Panc1 (cell line): ENCODE data around the gene EGFL7. TPM values are rescaled to one million over a fixed set of nuclear protein-coding genes. Genes with fewer than 3 reads are reported as not detected.

Experiments
- ATAC-seq: fragments of 200-7000 bp; cut with Tn5 transposase; 2 replicates; pipeline ENCODE4 v1.9.1; 2020; ENCODE audit warnings: mild to moderate bottlenecking, moderate library complexity
- BruUV-seq: library from RNA; stranded (reverse); fragments of 400-500 nt; replicated peaks from 2 replicates; lab custom pipeline; 2021; lab: Mats Ljungman, UMichigan
- CTCF ChIA-PET: fragments of 300-600 bp; sonication (Branson Sonifier 250); formaldehyde crosslinking; loops from one replicate; lab custom pipeline; 2022; ENCODE audit warnings: antibody characterized with exemption; lab: Charles Lee
- POLR2A ChIA-PET: fragments of 300-600 bp; sonication (Branson Sonifier 250); formaldehyde crosslinking; loops from one replicate; lab custom pipeline; 2022; ENCODE audit warnings: antibody characterized with exemption; lab: Charles Lee
- DNase-seq: peaks from one replicate; pipeline ENCODE4 v3.0.0-alpha.2; 2010; ENCODE audit warnings: low read depth, low spot score
- H3K27ac ChIP-seq: 2 replicates; pipeline ENCODE4 v1.5.1; 2011; ENCODE audit warnings: mild to moderate bottlenecking, low read length, inconsistent platforms
- H3K27me3 ChIP-seq: fragments of 200-500 bp; sonication (Bioruptor generic); 2 replicates; pipeline ENCODE4 v1.6.0; 2014; ENCODE audit warnings: low read length, inconsistent platforms; ENCODE audit not compliant: control insufficient read depth, insufficient read depth
- H3K36me3 ChIP-seq: fragments of 200-500 bp; sonication (Bioruptor generic); 2 replicates; pipeline ENCODE4 v1.5.1; 2014; ENCODE audit warnings: inconsistent platforms, mild to moderate bottlenecking, low read length, moderate library complexity; ENCODE audit not compliant: control insufficient read depth, insufficient read depth
- H3K4me1 ChIP-seq: 2 replicates; pipeline ENCODE4 v1.5.1; 2011; ENCODE audit warnings: inconsistent platforms, mild to moderate bottlenecking, low read length, moderate library complexity; ENCODE audit not compliant: control insufficient read depth, insufficient read depth
- H3K4me3 ChIP-seq, 2 experiments: 2 replicates each; pipeline ENCODE4 v1.5.1; 2011 to 2012; ENCODE audit warnings: low read depth in 2 of 2, low read length in 2 of 2, mild to moderate bottlenecking in 2 of 2, inconsistent platforms in 1 of 2, moderate library complexity in 1 of 2
- H3K9me3 ChIP-seq: fragments of 200-500 bp; sonication (Bioruptor generic); 2 replicates; pipeline ENCODE4 v1.5.1; 2014; ENCODE audit warnings: low read depth, mild to moderate bottlenecking, inconsistent platforms, low read length, moderate library complexity; ENCODE audit not compliant: control insufficient read depth, insufficient read depth
- POLR2AphosphoS5 ChIP-seq: IDR thresholded peaks from 2 replicates; pipeline ENCODE4 v1.6.1; 2012; ENCODE audit warnings: mild to moderate bottlenecking, low read depth, low read length, moderate library complexity
- SIN3A ChIP-seq: IDR thresholded peaks from 2 replicates; pipeline ENCODE4 v1.6.1; 2012; ENCODE audit warnings: low read depth, mild to moderate bottlenecking, low read length, moderate library complexity, borderline replicate concordance; ENCODE audit not compliant: insufficient read depth
- TCF7L2 ChIP-seq: IDR thresholded peaks from 2 replicates; pipeline ENCODE4 v1.6.1; 2011; ENCODE audit warnings: mild to moderate bottlenecking, low read depth, low read length, inconsistent platforms
- in situ Hi-C: cut with HindIII; loops from 2 replicates; pipeline ENCODE4 v1.10.0; 2016; ENCODE audit warnings: low sequenced_read_pairs, low pct_unique_long_range_greater_than_20kb
- intact Hi-C: fragments of 100-400 bp; cut with micrococcal nuclease; formaldehyde crosslinking; loops from one replicate; pipeline ENCODE4 v1.10.0; 2022; ENCODE audit not compliant: unreplicated experiment
- total RNA-seq: library from RNA; stranded (reverse); gene quantifications from one replicate; pipeline ENCODE4 v1.2.1, GENCODE V29; 2021; ENCODE audit not compliant: unreplicated experiment
- TF ChIP-seq, protein P1 (sequence below), 2 experiments: IDR thresholded peaks; 2 replicates each; pipeline ENCODE4 v1.6.1; 2011 to 2012; ENCODE audit warnings: low read depth in 2 of 2, control low read depth in 1 of 2, low read length in 1 of 2, mild to moderate bottlenecking in 1 of 2, moderate library complexity in 1 of 2; ENCODE audit not compliant: insufficient read depth in 1 of 2
- TF ChIP-seq, protein P2 (sequence below): fragments of 450-650 bp; IDR thresholded peaks from 2 replicates; pipeline ENCODE4 v1.5.1; 2017; ENCODE audit warnings: mild to moderate bottlenecking

Gene EGFL7
- total RNA-seq, 1 experiment from 2014 or later = 42.3 TPM

DNA sequence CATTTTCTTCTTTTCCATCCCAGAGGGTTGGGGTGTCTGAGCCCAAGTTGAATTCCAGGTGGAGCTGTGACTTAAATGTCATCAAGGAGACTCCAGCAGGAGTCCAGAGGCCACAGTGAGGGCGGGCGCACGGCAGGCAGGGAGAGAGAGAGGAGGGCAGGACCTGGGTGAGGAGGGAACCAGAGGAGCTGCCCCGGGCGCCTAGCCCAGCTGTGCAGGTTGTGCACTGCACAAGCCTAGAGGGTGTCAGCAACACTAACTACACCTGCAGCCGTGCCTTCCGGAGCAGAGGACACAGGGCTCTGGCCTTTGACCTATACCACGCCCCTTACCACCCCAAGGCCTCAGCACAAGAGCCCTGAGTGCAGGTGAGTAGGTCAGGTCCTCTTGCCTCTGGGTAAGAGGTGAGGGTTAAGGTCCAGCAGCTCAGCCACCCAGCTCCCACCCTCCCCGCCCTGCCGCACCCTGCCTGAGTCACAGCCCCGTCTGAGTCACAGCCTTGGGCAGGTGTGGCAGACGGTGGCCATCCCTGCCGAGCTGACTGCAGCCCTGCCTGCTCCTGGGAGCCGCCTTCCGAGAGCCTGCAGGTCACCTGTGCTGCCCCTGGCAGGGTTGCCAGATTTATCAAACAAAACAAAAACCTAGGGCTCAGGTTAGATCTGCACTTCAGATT is 30.9 kb downstream of the EGFL7 start:
- H3K4me1 ChIP-seq = peaks cover 44% of the 10 kb centered on the region
- ChIA-PET POLR2A (interaction anchor here (0.7 kb wide), 1 partner anchor 277 kb away, joined by 4 read pairs; no protein-coding TSS in a partner anchor), CTCF (interaction anchor here (0.7 kb wide), 1 partner anchor 26 kb away, joined by 3 read pairs; no protein-coding TSS in a partner anchor)
- in situ Hi-C loops (no loop called here), intact Hi-C loops (no loop called here)
- no TSS peak for BruUV-seq
- TF ChIP-seq, protein P1, sequence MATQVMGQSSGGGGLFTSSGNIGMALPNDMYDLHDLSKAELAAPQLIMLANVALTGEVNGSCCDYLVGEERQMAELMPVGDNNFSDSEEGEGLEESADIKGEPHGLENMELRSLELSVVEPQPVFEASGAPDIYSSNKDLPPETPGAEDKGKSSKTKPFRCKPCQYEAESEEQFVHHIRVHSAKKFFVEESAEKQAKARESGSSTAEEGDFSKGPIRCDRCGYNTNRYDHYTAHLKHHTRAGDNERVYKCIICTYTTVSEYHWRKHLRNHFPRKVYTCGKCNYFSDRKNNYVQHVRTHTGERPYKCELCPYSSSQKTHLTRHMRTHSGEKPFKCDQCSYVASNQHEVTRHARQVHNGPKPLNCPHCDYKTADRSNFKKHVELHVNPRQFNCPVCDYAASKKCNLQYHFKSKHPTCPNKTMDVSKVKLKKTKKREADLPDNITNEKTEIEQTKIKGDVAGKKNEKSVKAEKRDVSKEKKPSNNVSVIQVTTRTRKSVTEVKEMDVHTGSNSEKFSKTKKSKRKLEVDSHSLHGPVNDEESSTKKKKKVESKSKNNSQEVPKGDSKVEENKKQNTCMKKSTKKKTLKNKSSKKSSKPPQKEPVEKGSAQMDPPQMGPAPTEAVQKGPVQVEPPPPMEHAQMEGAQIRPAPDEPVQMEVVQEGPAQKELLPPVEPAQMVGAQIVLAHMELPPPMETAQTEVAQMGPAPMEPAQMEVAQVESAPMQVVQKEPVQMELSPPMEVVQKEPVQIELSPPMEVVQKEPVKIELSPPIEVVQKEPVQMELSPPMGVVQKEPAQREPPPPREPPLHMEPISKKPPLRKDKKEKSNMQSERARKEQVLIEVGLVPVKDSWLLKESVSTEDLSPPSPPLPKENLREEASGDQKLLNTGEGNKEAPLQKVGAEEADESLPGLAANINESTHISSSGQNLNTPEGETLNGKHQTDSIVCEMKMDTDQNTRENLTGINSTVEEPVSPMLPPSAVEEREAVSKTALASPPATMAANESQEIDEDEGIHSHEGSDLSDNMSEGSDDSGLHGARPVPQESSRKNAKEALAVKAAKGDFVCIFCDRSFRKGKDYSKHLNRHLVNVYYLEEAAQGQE (IDR thresholded peaks at IDR 0.05; ENCODE audit: insufficient read depth in 1 of 2, low read depth in 2 of 2, low read length in 1 of 2) = no peak
- TF ChIP-seq TCF7L2 (no peak), POLR2AphosphoS5 (no peak), SIN3A (no peak)
- TF ChIP-seq, protein P2, sequence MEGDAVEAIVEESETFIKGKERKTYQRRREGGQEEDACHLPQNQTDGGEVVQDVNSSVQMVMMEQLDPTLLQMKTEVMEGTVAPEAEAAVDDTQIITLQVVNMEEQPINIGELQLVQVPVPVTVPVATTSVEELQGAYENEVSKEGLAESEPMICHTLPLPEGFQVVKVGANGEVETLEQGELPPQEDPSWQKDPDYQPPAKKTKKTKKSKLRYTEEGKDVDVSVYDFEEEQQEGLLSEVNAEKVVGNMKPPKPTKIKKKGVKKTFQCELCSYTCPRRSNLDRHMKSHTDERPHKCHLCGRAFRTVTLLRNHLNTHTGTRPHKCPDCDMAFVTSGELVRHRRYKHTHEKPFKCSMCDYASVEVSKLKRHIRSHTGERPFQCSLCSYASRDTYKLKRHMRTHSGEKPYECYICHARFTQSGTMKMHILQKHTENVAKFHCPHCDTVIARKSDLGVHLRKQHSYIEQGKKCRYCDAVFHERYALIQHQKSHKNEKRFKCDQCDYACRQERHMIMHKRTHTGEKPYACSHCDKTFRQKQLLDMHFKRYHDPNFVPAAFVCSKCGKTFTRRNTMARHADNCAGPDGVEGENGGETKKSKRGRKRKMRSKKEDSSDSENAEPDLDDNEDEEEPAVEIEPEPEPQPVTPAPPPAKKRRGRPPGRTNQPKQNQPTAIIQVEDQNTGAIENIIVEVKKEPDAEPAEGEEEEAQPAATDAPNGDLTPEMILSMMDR = no peak
- H3K27ac ChIP-seq = peak overlapping the region; percentile 66
- ATAC-seq (peak; percentile 76), DNase-seq (peak; percentile 33)
- H3K9me3 ChIP-seq = no peaks in the 10 kb centered on the region
- peak overlapping the region in 1 of 2 experiments; percentile 45; a peak in 1 of 4 replicates for H3K4me3 ChIP-seq
- H3K27me3 ChIP-seq = no peaks in the 10 kb centered on the region
- H3K36me3 ChIP-seq = no peaks in the 10 kb centered on the region

DNA sequence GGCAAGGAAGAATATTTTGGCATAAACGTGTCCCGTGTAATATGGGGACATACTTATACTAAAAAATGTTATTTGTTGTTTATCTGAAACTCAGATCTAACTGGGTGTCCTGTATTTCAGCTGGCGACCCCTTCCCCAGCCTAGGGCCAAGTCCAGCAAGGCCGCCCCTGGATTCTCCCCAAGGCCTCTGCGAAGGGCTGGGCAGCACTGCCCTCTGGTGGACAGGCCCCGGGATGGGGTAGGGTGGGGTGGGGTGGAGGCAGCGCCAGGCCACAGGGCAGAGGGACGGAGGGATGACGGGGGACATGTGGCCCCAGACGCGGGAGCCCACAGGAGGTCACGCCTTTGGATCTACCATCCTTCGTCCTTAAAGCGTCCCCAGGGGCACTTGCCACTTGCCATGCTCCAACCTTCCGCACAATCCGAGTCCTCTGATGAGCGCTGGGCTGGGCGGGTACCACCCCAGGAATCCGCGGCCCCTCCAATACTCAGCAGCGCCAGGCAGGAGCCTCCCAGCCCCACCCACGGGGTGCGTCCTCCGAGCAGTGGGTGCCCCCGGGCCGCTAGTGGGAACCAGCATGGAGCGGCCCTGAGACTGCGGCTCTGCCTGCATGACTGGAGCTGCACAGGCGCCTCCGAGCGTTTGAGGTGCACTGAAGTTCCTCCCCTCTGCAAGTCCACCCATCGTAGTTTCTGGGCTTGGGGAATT is 31.6 kb downstream of the EGFL7 start:
- ATAC-seq (peak; percentile 89), DNase-seq (no peak)
- H3K4me1 ChIP-seq = peaks cover 44% of the 10 kb centered on the region
- no peaks in the 10 kb centered on the region for H3K27me3 ChIP-seq
- peak overlapping the region; percentile 22 to 45 for H3K4me3 ChIP-seq
- H3K36me3 ChIP-seq = no peaks in the 10 kb centered on the region
- no TSS peak for BruUV-seq
- H3K27ac ChIP-seq = peak overlapping the region; percentile 66
- intact Hi-C loops (no loop called here), in situ Hi-C loops (no loop called here)
- no peaks in the 10 kb centered on the region for H3K9me3 ChIP-seq
- CTCF ChIA-PET = interaction anchor here (0.6 to 1.0 kb wide), 2 partner anchors 27 to 29 kb away, joined by 3 read pairs; no protein-coding TSS in a partner anchor
- TF ChIP-seq, protein P2 = peak; percentile 90
- no peak for TF ChIP-seq SIN3A
- POLR2A ChIA-PET = interaction anchor here (0.7 kb wide), 1 partner anchor 277 kb away, joined by 4 read pairs; no protein-coding TSS in a partner anchor
